ENCODE measurements around the gene NELFA.

Gene NELFA

DNA sequence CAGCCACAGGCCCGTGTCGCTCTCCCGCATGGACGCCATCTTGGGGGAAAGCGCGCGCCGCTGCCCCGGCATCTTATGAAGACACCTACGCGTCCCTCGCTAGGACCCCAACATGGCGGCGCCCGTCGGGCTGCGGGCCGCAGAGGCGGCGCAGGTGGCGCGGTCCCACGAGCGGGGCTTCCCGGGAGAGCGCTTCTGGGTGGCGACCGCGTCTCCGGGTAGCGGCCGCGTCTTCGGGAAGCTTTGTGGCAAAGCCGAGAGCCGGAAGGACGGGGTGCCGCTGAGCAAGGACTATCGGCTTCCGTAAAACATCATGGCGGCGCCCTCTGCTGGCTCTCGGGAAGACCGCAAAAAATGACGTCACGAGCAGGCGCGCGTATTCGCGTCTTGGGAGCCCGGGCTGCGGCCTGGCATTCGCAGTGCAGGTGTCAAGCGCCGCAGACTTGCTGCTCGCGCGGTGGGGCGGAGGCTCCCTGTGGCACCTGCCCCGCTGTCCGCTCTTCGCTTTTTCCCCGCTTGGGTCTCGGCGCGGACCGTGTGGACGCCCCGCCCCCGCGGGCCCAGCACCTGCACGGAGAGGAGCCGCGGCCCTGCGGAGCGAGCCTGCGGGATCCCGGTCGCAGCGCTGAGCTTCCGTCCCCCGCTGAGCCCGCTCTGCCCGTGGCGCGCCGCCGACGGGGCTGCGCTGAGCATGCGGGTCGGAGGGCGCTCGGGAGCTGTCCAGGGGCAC, at the start of gene NELFA:
Gene NELFA (minus strand): TSS at position 54 of the 730 bp plus-strand sequence. CDS start 15 bp downstream, at position 39.
- DNase-seq (ENCODE audit: low spot score) (peak; percentile 83), FAIRE-seq (no peak)

- FAIRE-seq (no peak), DNase-seq (ENCODE audit: low spot score) (no peak)
Observed at GRCh38 chr4:2057382-2058065, 48.8 kb upstream of the NELFA start.

- FAIRE-seq (no peak), DNase-seq (ENCODE audit: low spot score) (no peak)
Observed at GRCh38 chr4:2054217-2054616, 45.4 kb upstream of the NELFA start.

GRCh38 chr4:2051086-2051485, 42.3 kb upstream of the NELFA start:
- FAIRE-seq, result no peak

GRCh38 chr4:2049811-2050210, 41.0 kb upstream of the NELFA start:
- DNase-seq (ENCODE audit: low spot score), result no peak
- FAIRE-seq, result no peak

More at GRCh38 chr4:2051086-2051485, 42.3 kb upstream of the NELFA start:
- DNase-seq (ENCODE audit: low spot score), result no peak

- FAIRE-seq (no peak), DNase-seq (ENCODE audit: low spot score) (no peak)
Observed at GRCh38 chr4:2049381-2049780, 40.6 kb upstream of the NELFA start.

GRCh38 chr4:2048831-2049230, 40.1 kb upstream of the NELFA start:
- DNase-seq (ENCODE audit: low spot score), result no peak

DNA sequence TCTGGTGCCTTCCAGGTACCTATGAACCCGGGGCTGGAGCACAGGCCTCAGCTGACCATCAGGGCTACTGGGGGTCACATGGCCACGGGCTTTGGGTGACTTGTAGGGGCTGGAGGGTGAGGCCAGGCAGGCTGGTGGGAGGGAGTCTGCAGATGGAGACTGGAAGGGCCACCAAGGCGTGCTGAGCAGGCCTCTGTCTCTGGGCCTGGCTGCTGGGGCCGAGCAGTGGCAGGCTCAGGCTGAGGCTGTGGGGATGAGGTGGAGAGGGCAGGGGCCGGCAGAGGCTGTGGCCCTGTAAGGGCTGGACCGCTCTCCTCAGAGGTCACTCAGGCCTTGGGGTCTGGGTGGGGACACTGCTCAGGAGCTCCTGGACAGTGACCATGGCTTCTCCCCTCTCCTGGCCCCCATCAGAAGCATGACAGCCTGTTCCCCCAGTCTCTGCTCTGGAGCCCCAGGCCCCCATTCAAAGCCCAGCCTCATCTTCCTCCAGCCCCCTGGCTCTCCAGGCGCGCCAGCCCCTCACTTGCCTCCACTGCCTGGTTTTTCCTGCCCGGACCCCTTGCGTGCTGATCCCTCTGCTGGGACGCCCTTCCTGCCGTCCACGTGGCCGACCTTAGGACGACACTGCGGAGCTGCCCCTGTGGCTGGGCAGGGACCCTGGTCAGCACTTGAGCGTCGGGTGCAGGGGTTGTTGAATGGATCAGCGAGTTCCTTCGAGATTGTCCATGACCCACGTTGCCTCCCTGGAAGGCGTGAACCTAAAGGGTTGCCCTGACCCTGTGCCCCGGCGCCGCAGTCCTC, 39.2 kb upstream of the NELFA start:
- DNase-seq (ENCODE audit: low spot score) (no peak), FAIRE-seq (no peak)

More at GRCh38 chr4:2048831-2049230, 40.1 kb upstream of the NELFA start:
- no peak for FAIRE-seq

DNA sequence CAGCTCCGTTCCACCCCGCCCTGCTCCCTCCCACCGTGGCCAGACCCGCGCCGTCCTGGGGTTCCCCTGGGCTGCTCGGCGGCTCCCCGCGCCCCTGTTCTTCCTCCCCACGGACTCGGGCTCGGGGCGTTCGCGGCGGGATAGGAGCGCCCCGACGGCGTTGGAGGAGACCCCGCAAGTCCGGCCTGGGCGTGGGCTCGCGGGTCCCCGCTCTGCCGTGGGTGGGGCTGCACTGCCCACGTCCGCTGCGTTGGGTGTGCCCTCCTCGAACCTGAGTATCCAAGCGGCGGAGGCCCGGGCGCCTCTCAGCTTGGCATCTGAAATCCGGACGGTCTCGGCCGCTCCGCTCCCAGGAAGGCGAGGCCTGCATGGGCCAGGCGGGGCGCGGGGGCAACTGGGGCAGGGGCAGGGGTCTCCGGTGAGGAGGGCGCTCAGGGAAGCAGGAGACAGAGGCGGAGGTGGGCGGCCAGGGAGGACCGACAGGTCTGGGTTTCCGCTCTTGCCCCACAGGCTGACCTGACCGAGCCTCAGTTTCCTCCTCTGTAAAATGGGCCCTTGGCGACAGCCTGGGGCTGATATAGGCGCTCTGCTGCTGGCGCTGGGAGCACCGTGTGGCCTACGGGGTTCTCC, 38.4 kb upstream of the NELFA start:
- FAIRE-seq (no peak), DNase-seq (ENCODE audit: low spot score) (no peak)

GRCh38 chr4:2046031-2046961, 37.5 kb upstream of the NELFA start:
- no peak for FAIRE-seq
- no peak for DNase-seq (ENCODE audit: low spot score)

GRCh38 chr4:2045518-2045951, 36.8 kb upstream of the NELFA start:
- peak; percentile 58 for DNase-seq (ENCODE audit: low spot score)
- FAIRE-seq, result peak; percentile 34

- DNase-seq (ENCODE audit: low spot score), result no peak
- FAIRE-seq, result no peak
Observed at GRCh38 chr4:2044542-2045517, 36.1 kb upstream of the NELFA start.

GRCh38 chr4:2044119-2044485, 35.3 kb upstream of the NELFA start:
- DNase-seq (ENCODE audit: low spot score) (no peak), FAIRE-seq (no peak)

DNA sequence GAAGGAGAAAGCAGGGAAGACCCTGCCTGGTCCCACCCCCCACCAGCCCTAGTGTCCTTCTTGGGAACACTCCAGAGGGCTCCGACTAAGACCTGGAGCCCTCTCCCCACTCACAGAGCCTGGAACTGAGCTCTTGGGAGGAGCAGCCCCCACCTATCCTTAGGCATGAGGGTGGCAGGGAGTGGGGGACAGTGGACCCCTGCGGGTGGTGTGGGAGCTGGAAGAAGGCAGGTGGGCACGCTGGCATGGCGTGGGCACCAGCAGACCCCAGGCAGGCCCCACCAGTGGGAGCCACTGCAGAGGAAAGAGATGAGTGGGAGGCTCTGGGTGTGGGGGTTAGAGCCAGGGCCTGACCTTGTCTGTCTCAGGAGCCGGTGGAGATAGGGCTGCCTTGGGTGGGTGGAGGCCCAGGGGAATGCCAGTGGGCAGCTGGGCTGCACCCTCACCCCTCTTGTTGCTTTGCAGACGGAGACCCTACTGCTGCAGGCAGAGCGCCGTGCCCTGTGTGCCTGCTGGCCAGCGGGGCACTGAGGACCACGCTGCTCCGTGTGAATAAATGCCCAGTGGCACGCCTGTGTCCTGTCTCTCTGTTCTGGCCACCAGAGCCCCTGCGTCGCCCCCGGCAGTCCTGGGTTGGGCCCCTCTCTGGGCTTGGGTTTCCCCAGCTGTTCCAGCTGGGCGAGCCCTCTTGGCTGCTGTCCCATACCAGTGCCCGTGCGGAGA, 34.8 kb upstream of the NELFA start:
- no peak for DNase-seq (ENCODE audit: low spot score)
- no peak for FAIRE-seq

DNA sequence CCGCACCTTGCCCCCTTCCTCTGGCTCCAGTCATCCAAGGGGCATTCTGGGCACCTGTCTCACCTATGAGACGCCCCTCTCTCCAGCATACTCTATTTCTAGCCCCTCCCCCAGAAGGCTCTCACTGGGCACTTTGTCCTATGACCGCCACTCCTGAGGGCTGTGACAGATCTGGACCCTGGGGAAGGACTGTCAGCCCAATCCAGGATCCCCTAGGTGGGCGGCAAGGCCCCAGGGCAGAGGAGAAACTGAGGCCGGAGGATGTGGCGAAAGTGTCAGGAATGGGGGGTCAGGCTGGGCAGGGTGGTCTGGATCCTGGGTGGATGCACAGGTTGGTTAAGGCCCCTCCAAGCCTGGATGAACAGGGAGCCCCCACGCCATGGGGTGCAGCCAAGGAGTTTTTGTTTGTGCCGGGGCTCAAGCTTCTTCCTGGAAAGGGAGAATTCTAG, 34.2 kb upstream of the NELFA start:
- FAIRE-seq, result no peak

DNA sequence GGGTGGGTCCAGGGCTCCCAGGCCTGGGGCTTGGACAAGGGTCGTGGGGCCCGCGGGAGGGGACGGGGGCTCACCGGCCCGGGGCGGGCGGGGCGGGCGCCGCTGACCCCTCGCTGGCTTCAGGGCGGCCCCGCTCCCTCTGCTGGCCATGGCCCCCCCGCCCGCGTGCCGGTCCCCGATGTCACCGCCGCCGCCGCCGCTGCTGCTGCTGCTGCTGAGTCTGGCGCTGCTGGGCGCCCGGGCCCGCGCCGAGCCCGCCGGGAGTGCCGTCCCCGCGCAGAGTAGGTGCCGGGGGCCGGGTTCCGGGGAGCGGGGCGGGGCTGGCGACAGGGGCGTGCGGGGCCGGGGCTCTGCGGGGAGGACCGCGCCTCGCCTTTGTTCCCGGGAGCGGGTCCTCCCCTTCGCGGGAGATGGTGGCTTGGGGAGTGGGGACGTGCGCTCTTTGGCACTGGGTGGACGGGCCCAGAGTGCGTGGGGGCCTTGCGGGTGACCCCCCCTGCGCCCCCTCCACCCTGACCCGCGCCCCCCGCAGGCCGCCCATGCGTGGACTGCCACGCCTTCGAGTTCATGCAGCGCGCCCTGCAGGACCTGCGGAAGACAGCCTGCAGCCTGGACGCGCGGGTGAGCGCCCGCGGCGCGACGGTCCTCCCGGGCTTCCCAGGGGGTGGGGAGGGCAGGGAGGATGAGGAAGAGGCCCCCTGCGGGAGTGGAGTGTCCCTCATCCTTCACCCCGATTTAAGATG, 33.6 kb upstream of the NELFA start:
- DNase-seq (ENCODE audit: low spot score), result no peak

More for the DNA sequence above, 34.2 kb upstream of the NELFA start:
- DNase-seq (ENCODE audit: low spot score), result no peak

GRCh38 chr4:2041239-2042130, 32.7 kb upstream of the NELFA start:
- FAIRE-seq (no peak), DNase-seq (ENCODE audit: low spot score) (peak; percentile 42)

More for the DNA sequence above, 33.6 kb upstream of the NELFA start:
- no peak for FAIRE-seq
